B cell (primary cell): Measurements from ENCODE around the gene B4GALT5.

Source experiments
- CTCF ChIP-seq: fragments of 200-600 bp; IDR thresholded peaks from one replicate; pipeline ENCODE4 v1.8.0; 2022; ENCODE audit warnings: antibody characterized with exemption, mild to moderate bottlenecking
- EZH2 ChIP-seq: IDR thresholded peaks from 2 replicates; pipeline ENCODE4 v1.6.1; 2012; ENCODE audit warnings: borderline replicate concordance, low read depth, mild to moderate bottlenecking, moderate library complexity, low read length; ENCODE audit not compliant: insufficient read depth, poor library complexity, severe bottlenecking

GRCh38 chr20:49694450-49695071 is 19.1 kb downstream of the B4GALT5 start:
- TF ChIP-seq CTCF (no peak), EZH2 (no peak)
